Calu3 (cell line): Measurements from ENCODE around the gene RRAS2. TPM values are rescaled to one million over a fixed set of nuclear protein-coding genes. Genes with fewer than 3 reads are reported as not detected.

Source experiments
- BruUV-seq: library from RNA; stranded (reverse); fragments of 400-500 nt; replicated peaks from 2 replicates; lab custom pipeline; 2021; lab: Mats Ljungman, UMichigan
- CTCF ChIA-PET: fragments of 300-600 bp; sonication (Branson Sonifier 250); formaldehyde crosslinking; loops from one replicate; lab custom pipeline; 2022; ENCODE audit warnings: antibody characterized with exemption; lab: Charles Lee
- DNase-seq: peaks from one replicate; pipeline ENCODE4 v3.0.0; 2022
- H3K27ac Mint-ChIP-seq: one replicate; pipeline ENCODE4 v1.8.0; 2022; ENCODE audit warnings: mixed read lengths; ENCODE audit not compliant: unreplicated experiment
- H3K27me3 Mint-ChIP-seq: one replicate; pipeline ENCODE4 v1.8.0; 2022; ENCODE audit warnings: mixed read lengths; ENCODE audit not compliant: unreplicated experiment
- H3K36me3 Mint-ChIP-seq: one replicate; pipeline ENCODE4 v1.8.0; 2022; ENCODE audit warnings: mild to moderate bottlenecking, moderate library complexity, mixed read lengths; ENCODE audit not compliant: insufficient read depth, unreplicated experiment
- H3K4me1 Mint-ChIP-seq: one replicate; pipeline ENCODE4 v1.8.0; 2022; ENCODE audit warnings: mild to moderate bottlenecking, low read depth, mixed read lengths; ENCODE audit not compliant: unreplicated experiment
- H3K4me3 Mint-ChIP-seq: one replicate; pipeline ENCODE4 v1.8.0; 2022; ENCODE audit warnings: mild to moderate bottlenecking, low read depth, moderate library complexity, mixed read lengths; ENCODE audit not compliant: unreplicated experiment
- H3K9me3 Mint-ChIP-seq: one replicate; pipeline ENCODE4 v1.8.0; 2022; ENCODE audit warnings: low read depth, mixed read lengths; ENCODE audit not compliant: unreplicated experiment
- CTCF ChIP-seq: fragments of 200-600 bp; IDR thresholded peaks from one replicate; pipeline ENCODE4 v1.8.0; 2022; ENCODE audit warnings: antibody characterized with exemption; ENCODE audit not compliant: unreplicated experiment
- intact Hi-C: fragments of 100-400 bp; cut with micrococcal nuclease; formaldehyde crosslinking; loops from one replicate; pipeline ENCODE4 v1.10.0; 2022; ENCODE audit not compliant: unreplicated experiment
- total RNA-seq: library from RNA; stranded (reverse); gene quantifications from 2 replicates; pipeline ENCODE4 v1.2.3, GENCODE V29; 2022

RRAS2 gene
- total RNA-seq, 1 experiment from 2014 or later = 42.8 TPM

DNA sequence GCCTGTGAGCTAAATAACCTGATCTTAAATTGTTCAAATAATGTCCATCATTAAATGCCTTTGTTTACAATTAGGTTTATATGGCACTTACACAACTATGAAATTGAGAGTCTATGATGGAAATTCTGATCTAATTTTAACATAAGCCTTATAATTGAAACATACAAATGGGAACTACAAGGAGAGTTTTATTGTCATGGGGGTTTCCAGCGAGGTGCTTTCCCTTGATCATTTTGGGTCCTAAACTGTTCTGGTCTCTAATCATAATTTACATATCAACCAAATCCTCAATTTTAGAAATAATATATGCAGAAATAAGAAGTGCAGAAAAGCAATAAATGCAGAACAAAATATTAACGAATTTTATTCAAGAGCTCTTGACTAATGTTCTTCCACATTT lies 44.9 kb downstream of the RRAS2 start:
- no peak for DNase-seq
- CTCF ChIA-PET = no interaction called here

DNA sequence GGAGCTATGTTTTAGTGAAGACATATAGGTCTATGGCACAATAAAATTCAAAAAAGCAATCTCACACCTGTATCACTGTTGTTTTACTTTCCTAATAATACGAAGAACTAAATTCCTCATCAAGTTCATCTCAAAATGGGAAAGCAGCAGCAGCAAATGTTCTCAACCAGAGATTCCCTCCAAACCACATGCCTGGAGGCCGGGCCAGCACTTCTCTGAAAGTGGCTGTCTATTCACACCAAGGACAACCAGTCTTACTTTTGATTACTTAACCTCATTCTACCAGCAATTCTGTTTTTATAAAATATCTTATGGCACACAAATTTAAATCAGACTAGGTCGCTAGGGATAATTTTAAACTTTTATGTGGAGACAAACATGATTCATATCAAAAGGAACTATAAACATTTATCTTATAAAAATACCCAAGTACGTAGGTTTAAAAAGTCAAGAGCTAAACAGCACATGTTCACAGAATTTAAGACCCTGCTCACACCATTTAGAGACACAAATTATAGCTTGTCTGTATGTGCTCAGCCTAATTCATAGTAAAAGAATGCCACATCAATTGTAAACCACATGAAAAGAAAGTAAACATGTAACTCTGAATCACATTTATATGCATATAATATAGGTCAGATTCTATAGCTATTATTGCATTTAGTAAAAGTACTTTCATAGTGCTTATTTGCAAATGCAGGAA lies 46.1 kb downstream of the RRAS2 start:
- no TSS peak for BruUV-seq
- no peak for TF ChIP-seq CTCF
- H3K4me3 Mint-ChIP-seq = no peak overlapping the region
- H3K36me3 Mint-ChIP-seq = no peaks in the 10 kb centered on the region
- H3K4me1 Mint-ChIP-seq = peaks cover 8% of the 10 kb centered on the region
- no peak for DNase-seq
- intact Hi-C loops = no loop called here
- CTCF ChIA-PET = interaction anchor here (0.6 kb wide), 1 partner anchor 163 kb away, joined by 7 read pairs; no protein-coding TSS in a partner anchor
- no peaks in the 10 kb centered on the region for H3K27me3 Mint-ChIP-seq
- H3K9me3 Mint-ChIP-seq = no peaks in the 10 kb centered on the region
- H3K27ac Mint-ChIP-seq = no peak overlapping the region

More for the DNA sequence above, 44.9 kb downstream of the RRAS2 start:
- Mint-ChIP-seq H3K4me1 (peaks cover 8% of the 10 kb centered on the region), H3K27me3 (no peaks in the 10 kb centered on the region), H3K36me3 (no peaks in the 10 kb centered on the region), H3K27ac (no peak overlapping the region), H3K9me3 (no peaks in the 10 kb centered on the region), H3K4me3 (no peak overlapping the region)
- BruUV-seq = no TSS peak
- intact Hi-C loops = no loop called here
- no peak for TF ChIP-seq CTCF

DNA sequence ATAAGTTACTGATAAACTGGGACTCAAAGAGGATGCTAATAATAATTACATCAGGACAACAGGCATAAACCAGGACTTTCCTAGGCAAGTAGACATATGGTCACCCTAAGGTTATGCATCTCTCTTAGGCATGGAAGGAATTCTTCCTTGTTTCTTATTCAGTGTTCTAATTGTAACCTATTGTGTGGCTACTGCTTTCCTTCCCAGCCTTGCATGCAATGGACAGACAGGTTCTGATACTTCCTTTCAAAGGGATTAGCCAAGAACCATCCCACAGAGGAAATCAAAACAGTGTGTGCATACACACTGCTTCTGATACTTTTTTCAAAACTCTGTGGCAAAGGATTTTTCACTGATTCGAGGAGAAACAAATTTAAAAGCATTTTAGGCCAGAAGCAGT lies 48.3 kb downstream of the RRAS2 start:
- Mint-ChIP-seq H3K27ac (no peak overlapping the region), H3K4me3 (no peak overlapping the region), H3K27me3 (no peaks in the 10 kb centered on the region), H3K36me3 (no peaks in the 10 kb centered on the region), H3K4me1 (peaks cover 8% of the 10 kb centered on the region), H3K9me3 (no peaks in the 10 kb centered on the region)
- CTCF ChIA-PET = no interaction called here
- intact Hi-C loops = no loop called here
- BruUV-seq = no TSS peak
- DNase-seq = no peak
- TF ChIP-seq CTCF = no peak

GRCh38 chr11:14309425-14310192 lies 49.4 kb downstream of the RRAS2 start:
- Mint-ChIP-seq H3K36me3 (no peaks in the 10 kb centered on the region), H3K4me1 (peaks cover 8% of the 10 kb centered on the region), H3K27ac (no peak overlapping the region), H3K9me3 (no peaks in the 10 kb centered on the region), H3K27me3 (no peaks in the 10 kb centered on the region), H3K4me3 (no peak overlapping the region)
- intact Hi-C loops = loop anchor here (5.0 kb wide), 1 partner anchor 48 kb away; the partner anchor contains the start of gene RRAS2
- no TSS peak for BruUV-seq
- no peak for DNase-seq
- CTCF ChIA-PET = no interaction called here
- TF ChIP-seq CTCF = no peak
